RWPE1 (cell line): Measurements from ENCODE around the gene CDH13.

Experiments used
- CTCF ChIA-PET: fragments of 350-600 bp; sonication (Branson Sonifier 250); formaldehyde crosslinking; extraction: SDS; loops from one replicate; lab custom pipeline; 2021; lab: Yijun Ruan, JAX
- POLR2A ChIA-PET: fragments of 400-600 bp; formaldehyde crosslinking; extraction: SDS; loops from one replicate; lab custom pipeline; 2020; ENCODE audit warnings: antibody characterized with exemption; ENCODE audit not compliant: low non-redundant PET; lab: Yijun Ruan, JAX
- DNase-seq: peaks from one replicate; pipeline ENCODE4 v3.0.0; 2012; ENCODE audit warnings: low spot score
- H3K27ac ChIP-seq: fragments of 450-650 bp; 2 replicates; pipeline ENCODE4 v1.5.1; 2017
- TF ChIP-seq, protein P1 (sequence below): fragments of 450-650 bp; conservative IDR thresholded peaks from 2 replicates; pipeline ENCODE4 v1.5.1; 2017; ENCODE audit warnings: low read depth, mild to moderate bottlenecking

The CDH13 gene

DNA sequence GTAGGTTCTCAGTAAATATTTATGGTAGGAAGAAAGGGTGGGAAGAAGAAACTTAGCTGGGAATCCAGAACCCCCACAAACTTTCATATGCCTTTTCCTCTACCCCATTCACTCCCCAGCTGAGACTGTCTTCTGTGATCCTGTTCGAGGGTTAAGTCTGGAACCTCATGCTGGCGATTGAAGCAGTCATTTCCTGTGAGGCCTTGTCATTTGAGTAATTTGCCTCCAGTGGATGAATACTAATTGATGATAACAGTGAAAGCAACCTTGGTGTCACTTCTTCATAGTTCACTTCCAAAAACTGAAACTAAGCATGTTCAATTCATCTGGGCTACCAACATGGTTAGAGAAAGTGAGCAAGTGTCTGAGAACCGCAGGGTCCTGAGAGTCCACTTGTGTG, 401.2 kb downstream of the CDH13 start:
- H3K27ac ChIP-seq, result no peak overlapping the region
- CTCF ChIA-PET, result no interaction called here
- no peak for DNase-seq
- TF ChIP-seq, protein P1, sequence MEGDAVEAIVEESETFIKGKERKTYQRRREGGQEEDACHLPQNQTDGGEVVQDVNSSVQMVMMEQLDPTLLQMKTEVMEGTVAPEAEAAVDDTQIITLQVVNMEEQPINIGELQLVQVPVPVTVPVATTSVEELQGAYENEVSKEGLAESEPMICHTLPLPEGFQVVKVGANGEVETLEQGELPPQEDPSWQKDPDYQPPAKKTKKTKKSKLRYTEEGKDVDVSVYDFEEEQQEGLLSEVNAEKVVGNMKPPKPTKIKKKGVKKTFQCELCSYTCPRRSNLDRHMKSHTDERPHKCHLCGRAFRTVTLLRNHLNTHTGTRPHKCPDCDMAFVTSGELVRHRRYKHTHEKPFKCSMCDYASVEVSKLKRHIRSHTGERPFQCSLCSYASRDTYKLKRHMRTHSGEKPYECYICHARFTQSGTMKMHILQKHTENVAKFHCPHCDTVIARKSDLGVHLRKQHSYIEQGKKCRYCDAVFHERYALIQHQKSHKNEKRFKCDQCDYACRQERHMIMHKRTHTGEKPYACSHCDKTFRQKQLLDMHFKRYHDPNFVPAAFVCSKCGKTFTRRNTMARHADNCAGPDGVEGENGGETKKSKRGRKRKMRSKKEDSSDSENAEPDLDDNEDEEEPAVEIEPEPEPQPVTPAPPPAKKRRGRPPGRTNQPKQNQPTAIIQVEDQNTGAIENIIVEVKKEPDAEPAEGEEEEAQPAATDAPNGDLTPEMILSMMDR, result no peak
- POLR2A ChIA-PET, result no interaction called here

DNA sequence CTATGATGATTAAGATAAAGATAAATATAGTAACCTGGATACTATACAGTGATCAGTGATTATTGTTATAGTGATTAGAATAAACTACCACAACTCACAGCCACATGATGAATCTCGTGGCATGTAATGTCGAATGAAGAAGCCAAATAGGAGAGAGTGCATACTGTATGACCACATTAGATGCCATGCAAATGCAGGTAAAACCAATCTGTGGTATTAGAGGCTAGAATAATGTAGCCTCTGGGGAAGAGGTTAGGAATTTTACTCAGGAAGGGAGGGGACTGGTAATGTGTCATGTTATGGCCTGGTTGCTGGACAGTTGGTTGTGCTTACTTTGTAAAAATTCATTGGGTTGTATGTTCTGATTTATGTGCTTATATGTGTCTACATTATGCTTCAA, 402.7 kb downstream of the CDH13 start:
- DNase-seq, result no peak
- POLR2A ChIA-PET, result no interaction called here

DNA sequence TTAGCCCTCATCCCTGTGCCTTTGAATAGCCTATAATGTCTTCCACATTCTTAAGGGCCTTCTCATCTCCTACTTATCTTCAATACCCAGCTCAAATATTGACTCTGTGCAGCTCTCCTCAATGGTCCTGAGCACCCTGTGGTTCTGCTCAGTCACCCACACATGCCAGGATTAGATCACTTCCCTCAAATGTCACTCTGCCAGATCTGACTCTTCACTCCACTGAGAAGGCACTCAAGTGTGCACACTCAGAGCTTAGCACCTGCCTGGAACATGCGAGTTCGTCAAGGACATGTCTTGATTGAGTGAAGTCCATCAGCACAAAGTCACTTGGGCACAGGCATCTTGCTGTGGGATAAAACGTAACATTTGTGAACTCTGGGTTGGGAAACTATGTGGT, 404.8 kb downstream of the CDH13 start:
- H3K27ac ChIP-seq, result no peak overlapping the region
- ChIA-PET POLR2A (no interaction called here), CTCF (interaction anchor here (0.7 kb wide), 1 partner anchor 145 kb away, joined by 3 read pairs; no protein-coding TSS in a partner anchor)
- TF ChIP-seq, protein P1, result no peak
- no peak for DNase-seq

More for the DNA sequence above, 402.7 kb downstream of the CDH13 start:
- TF ChIP-seq, protein P1, result no peak
- CTCF ChIA-PET, result no interaction called here
- no peak overlapping the region for H3K27ac ChIP-seq

DNA sequence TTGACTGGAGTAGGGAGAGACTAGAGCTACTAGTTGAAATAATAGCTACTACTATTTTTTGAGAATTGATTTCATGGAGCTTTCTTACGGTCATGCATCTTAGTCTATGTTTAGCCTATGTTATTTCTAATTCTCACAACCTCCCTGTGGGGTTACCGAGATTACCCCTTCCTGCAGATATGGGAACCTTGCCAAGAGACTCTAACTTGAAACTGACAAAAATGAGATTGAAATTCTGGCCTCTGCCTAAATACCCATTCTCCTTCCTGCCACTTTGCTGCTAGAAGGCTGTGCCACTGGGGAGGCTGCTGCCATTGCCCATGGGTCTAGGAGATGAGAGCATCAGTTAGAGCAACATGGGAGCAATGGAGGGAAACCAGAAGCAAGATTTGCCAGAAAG, 410.3 kb downstream of the CDH13 start:
- TF ChIP-seq, protein P1, result no peak
- POLR2A ChIA-PET, result no interaction called here
- CTCF ChIA-PET, result no interaction called here
- H3K27ac ChIP-seq, result no peak overlapping the region
- DNase-seq, result no peak

DNA sequence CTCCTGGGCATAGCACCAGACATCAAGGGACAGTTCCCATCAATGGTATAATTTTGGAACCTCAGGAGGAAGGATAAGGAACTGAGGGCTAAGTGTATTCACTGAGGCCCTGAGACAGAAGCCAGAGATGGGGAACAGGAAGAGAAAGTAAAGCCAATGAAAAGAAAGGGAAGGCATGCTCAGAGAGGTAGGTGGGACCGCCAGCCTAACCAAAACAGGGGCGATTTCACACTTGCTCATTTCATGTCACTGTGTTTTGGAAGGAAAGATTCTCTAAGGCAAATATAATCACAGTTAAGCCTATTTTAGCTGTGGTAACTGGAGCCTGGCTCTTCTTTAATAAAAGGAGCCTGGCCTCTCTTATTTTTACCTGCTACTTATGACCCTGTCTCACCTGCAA, 411.1 kb downstream of the CDH13 start:
- ChIA-PET CTCF (no interaction called here), POLR2A (no interaction called here)
- TF ChIP-seq, protein P1, result no peak
- no peak overlapping the region for H3K27ac ChIP-seq
- no peak for DNase-seq

DNA sequence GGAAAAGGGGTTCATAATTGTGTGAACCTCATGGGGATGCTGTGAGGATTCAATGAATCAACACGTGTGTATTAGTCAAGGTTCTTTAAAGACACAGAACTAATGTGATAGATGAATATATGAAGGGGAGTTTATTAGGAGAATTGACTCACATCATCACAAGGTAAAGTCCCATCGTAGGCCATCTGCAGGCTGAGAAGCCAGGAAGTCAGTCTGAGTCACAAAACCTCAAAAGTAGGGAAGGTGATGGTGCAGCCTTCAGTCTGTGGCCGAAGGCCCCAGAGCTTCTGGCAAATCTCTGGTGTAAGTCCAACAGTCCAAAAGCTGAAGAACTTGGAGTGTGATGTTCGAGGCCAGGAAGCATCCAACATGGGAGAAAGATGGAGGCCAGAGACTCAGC, 413.4 kb downstream of the CDH13 start:
- TF ChIP-seq, protein P1, result no peak
- POLR2A ChIA-PET, result no interaction called here
- no peak for DNase-seq
- H3K27ac ChIP-seq, result no peak overlapping the region
- CTCF ChIA-PET, result no interaction called here

DNA sequence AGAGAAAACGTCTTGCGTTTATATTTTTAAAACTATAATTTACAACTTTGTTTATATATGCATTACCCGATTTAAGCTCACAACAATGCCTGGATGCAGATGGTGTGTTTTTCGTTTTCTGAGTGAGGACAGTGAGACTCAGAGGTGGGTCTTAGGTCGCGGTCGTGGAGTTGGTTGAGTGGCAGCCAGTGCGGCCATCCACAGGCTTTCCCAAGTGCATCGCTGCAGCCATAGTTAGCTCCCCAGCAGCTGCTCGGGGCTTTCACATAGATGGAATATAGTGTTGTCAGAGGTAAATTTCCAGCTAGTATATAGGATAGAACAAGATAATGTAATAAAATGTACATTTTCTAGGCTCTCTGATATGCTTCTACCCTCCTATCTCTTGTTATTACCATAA, 417.8 kb downstream of the CDH13 start:
- ChIA-PET POLR2A (no interaction called here), CTCF (no interaction called here)
- H3K27ac ChIP-seq, result no peak overlapping the region
- DNase-seq, result no peak
- TF ChIP-seq, protein P1, result no peak
